HG02885 (cell line): ENCODE measurements around the gene KIAA1191.
"Not testable (repeated sequence)": the region's sequence is repeated elsewhere in the genome, so short reads cannot be mapped to it uniquely, and the experiment has no call there.

Experiments used
- ATAC-seq: cut with Tn5 transposase; IDR thresholded peaks from one replicate; pipeline ENCODE4 v1.9.1; 2021; ENCODE audit warnings: mild to moderate bottlenecking; ENCODE audit not compliant: unreplicated experiment, poor library complexity

The KIAA1191 gene

DNA sequence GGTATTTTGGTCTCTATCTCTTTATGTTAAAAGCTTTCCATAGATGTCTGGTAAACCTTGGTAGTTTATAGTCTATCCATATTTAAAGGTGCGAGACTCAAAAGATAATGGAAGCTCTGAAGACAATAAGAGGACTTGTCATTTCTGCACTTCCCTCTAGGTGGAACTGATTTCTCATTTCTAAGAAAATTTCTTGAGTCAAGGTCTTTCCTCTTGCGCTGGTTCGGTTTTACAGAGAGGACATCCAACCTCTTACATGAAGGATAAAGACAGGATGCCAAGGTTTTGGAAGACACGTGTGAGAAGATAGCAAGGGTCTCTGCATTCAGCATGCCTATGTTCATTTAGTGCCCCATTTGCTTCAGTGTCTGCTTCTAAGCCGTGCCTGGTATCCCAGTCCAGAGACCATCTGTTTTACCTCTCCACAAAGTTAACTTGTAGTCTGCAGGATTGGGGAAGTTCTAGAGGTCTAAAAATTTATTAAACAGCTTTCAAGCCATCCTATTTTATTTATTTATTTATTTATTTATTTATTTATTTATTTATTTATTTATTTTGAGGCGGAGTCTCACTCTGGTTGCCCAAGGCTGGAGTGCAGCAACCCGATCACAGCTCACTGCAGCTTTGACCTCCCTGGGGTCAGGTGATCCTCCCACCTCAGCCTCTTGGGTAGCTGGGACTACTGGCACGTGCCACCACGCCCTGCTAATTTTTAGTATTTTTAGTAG lies 41.6 kb downstream of the KIAA1191 start:
- ATAC-seq = no peak

DNA sequence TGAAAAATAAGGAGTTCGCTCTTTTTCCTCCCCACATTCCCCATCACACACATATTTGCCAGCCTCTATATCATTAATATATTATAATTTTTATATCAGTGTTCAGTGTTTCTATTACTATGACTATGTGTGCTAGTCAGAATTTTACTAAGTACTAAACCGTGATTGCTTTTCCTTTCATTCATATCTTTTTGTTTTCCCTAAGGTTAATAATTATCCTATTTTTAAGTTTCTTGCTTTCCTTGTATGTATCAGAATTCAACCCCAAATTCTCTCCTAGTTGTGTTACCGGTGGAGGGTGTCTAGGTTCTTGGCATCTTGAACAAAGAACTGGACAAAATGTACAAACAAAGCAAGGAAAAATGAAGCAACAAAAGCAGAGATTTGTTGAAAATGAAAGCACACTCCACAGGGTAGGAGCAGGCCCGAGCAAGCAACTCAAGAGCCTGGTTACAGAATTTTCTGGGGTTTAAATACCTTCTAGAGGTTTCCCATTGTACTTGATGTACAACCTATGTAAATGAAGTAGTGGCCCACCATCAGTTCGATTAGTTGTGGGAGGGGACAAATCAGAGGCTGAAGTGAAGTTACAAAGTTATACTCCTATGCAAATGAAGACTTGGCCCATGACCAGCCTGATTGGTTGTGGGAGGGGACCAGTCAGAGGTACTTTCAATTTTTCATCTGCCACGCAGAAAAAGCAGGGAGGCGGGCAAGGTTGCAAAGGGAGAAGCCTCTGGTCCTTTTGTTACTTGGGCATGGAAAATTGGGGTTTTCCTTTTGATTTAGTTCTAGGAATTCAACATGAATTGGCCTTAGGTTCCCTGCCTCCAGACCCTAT lies 43.8 kb downstream of the KIAA1191 start:
- ATAC-seq = no peak

DNA sequence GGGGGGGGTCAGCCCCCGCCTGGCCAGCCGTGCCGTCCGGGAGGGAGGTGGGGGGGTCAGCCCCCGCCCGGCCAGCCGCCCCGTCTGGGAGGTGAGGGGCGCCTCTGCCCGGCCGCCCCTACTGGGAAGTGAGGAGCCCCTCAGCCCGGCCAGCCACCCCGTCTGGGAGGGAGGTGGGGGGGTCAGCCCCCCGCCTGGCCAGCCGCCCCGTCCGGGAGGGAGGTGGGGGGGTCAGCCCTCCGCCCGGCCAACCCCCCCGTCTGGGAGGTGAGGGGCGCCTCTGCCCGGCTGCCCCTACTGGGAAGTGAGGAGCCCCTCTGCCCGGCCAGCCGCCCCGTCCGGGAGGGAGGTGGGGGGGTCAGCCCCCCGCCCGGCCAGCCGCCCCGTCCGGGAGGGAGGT lies 56.2 kb downstream of the KIAA1191 start:
- ATAC-seq = not testable (repeated sequence)
